Activated CD4-positive, alpha-beta T cell treated with anti-CD3 and anti-CD28 coated beads, Interleukin-2, amount 50 U/mL, for 24 hours (primary cell): Measurements from ENCODE around the gene SBSN.

Experiments used
- DNase-seq, 2 donors: peaks; one replicate each; pipeline ENCODE4 v3.0.0-alpha.2; 2020; ENCODE audit warnings: low read depth in 1 of 2, low spot score in 1 of 2

Gene SBSN

GRCh38 chr19:35555301-35556005 is 27.3 kb upstream of the SBSN start:
- DNase-seq: no peak

- DNase-seq: no peak
Observed at GRCh38 chr19:35554076-35554475, 26.0 kb upstream of the SBSN start.

- DNase-seq: no peak
Observed at GRCh38 chr19:35553385-35554000, 25.4 kb upstream of the SBSN start.

GRCh38 chr19:35552534-35553384 is 24.6 kb upstream of the SBSN start:
- DNase-seq: no peak

- no peak for DNase-seq
Observed at GRCh38 chr19:35551091-35551810, 23.1 kb upstream of the SBSN start.

GRCh38 chr19:35549879-35550523 is 21.9 kb upstream of the SBSN start:
- DNase-seq: no peak

DNA sequence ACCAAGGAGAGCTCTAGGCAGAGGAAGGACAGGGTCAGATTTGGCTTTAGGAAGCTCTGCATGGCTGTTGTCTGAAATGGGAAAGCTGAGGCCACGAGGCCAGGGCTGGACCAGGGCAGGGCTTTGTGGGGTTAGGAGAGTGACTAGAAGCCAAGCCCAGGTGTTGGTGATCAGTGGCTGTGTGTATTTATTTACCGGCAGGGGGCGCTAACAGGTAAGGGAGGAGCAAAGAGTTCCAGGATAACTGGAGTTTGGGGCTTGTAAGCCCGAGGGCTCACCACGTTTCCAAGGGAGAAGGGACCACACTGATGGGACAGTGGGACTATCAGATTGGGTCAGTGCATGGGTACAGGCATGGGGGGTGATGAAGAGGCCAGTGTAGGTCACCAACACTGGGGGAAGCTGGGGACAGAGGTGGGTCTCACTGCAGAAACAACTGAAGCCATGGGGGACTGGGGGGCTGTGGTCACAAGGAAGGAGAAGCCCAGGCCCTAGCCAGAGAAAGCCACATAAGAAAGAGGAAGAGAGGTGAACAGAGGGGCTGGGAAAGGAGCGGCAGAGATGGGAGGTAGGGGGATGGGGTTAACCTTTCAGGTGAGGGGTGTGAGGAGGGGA is 21.2 kb upstream of the SBSN start:
- peak; percentile 26 to 57 for DNase-seq

- no peak for DNase-seq
Observed at GRCh38 chr19:35546532-35546931, 18.4 kb upstream of the SBSN start.

DNA sequence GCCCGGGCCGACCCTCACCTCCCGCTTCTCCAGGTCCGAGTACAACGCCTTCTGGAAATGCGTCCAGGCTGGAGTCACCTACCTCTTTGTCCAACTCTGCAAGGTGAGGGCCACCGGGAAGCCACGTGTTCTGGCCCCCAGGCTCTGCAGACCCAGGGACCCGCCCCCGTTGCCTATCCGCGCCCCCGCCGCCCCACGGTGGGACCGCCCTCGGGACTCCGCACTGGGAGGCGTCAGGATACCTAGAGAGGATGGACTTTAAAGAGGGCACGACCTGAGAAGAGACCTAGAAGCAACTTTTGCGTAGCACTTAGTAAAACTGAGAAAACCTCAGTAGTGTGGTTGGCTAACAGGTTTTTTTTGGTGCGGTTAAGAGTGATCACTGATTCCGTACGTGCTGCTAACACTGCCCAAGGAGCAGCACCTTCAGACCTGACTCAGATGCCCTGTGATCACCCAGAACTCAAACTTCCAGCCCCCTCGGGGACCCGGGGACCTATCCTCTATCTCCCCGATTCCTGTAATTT is 17.8 kb upstream of the SBSN start:
- peak; percentile 40 to 59 for DNase-seq

DNA sequence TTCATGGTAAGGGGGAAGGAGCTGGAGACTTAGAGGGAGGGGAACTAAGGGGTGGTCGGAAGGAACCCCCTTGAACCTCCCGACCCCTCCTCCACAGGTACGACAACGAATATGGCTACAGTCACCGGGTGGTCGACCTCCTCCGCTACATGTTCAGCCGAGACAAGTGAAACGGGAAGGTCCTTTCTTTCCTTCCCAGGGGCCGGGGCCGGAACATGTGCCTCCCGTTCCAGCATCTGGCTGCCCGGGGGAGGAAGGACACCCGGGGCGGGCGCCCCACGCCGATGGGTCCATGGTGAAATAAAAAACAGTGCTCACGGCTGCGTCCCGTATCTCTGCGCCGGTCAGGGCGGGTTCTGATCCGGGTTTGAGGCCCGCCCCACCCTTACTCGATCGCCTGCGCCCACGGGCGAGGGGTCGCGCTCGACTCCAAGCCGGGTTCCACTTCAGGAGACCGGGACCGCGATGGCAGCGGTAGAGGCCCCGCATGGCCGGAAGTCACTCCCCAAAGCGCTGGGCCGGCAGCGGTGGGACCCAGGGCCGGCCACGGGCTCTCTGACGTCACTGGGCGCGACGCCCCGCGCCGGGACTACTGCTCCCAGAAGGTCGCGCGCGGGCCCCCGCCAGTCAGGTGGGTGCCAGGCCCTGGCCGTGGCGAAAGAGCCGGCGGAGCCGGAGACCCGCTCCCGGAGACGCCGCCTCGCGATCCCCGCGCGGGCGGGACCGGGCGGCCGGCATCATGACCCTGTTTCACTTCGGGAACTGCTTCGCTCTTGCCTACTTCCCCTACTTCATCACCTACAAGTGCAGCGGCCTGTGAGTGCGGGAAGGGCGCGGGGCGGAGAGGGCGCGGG is 17.1 kb upstream of the SBSN start, which contains the start of gene TMEM147:
Gene TMEM147 (plus strand): TSS at position 626 of the 854 bp plus-strand sequence. CDS start 114 bp downstream, at position 740.
- DNase-seq: peak; percentile 72 to 73

DNA sequence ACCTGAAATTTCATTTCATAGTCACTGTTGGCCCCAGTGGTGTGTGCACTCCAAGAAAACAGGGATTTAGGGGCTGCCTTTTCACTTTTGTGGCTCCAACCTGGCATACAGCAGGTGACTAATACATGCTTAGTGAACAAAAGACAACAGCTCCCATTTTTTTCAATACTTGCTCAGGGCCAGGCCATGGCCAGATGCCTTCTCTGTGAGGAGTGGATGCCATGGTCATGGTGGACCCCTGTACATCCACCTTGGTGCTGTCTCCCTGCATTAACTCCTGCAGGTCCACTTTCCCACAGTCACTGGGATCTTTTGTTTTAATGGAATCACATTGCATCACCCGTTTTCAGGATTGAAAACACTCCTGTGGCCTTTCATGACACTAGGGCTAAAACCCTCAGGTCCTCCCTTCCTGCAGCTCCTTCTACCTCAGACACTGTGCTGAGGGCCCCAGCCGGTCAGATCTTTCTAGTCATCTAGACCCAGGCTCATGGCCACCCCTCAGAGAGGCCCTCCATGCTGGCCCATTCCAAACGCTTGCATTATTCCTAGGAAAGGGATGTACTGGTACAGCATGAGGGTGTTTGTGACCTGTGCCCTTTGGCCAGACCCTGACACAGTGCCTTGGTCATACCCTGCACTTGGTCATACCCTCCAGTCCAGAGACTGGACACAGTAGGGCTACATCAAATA is 16.1 kb upstream of the SBSN start:
- DNase-seq: no peak

DNA sequence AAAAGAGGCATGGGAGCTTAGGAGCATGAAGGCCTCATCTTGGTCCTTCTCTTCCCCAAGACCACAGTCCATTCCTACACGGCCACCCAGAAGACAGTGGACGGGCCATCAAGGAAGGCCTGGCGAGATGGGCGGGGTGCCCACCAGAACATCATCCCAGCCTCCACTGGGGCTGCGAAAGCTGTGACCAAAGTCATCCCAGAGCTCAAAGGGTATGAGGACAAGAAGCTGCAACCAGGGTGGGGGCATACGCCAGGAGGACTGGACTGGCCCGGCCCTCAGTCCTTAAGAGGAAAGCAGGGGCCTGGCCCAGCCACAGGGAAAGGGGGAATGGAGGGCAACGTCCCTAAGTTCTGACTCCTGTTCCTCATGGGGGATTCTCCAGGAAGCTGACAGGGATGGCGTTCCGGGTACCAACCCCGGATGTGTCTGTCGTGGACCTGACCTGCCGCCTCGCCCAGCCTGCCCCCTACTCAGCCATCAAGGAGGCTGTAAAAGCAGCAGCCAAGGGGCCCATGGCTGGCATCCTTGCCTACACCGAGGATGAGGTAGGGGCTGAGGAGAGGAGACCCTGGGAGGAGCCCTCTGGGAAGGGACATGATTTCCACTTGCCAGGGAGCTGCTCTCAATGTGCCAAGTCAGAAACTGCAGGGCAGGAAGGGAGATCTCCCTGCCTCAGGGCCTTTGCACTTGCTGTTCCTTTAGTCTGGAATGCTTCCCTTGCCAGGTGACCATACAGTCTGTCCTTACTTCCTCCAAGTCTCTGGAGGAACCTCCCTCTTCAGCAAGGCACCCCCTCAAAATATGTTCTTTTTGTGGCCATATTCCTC is 15.4 kb upstream of the SBSN start:
- no peak for DNase-seq

- no peak for DNase-seq
Observed at GRCh38 chr19:35542209-35542608, 14.1 kb upstream of the SBSN start.

- DNase-seq: no peak
Observed at GRCh38 chr19:35540356-35540927, 12.3 kb upstream of the SBSN start.

- no peak for DNase-seq
Observed at GRCh38 chr19:35539850-35540249, 11.7 kb upstream of the SBSN start.

DNA sequence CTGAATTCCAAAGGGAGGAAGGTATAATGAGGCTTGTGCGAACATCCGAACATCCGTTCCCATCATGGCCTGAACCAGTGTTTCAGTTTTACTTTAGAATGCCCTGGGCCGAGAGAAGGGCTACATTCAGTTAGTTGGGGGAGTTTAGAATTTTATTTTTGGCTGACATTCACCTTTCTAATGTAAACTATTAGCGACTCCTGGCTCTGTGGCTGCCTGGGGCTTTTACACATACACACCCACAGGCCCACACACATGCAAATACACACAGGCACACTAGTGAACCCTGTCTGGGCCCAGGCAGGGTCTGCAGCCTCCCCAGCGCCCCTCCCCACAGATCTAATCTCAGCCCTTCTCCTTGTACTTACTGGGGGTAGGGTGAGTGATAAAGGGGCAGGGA is 11.2 kb upstream of the SBSN start:
- no peak for DNase-seq

DNA sequence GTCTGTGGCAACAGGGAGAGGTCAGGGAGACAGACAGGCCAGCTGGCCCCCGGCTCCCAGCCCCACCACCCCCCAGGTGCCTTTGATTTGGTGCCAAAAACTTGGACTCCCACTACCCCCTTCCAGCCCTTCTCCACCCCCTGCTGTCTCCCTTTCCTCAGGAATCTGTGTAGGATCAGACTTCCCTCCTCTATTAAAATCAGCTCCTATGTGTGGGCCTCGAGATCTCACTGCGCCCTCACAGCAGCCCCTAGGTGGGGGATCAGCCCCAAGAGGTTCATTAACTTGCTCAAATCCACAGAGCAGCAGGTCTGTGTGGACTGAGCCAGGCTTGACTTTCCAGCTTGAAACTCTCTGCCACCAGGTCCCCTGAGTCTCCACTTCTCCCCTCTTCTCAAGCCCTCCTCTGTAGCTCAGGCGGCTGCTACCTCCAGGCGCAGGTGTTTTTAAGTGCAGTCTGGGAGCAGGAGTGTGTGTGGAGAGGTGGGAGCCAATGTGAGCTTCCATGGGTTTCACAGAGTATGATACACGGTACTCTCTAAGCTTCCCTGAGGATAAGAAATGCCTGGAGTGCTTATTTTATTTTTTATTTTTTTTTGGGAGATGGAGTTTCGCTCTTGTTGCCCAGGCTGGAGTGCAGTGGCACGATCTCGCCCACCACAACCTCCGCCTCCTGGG is 6.8 kb upstream of the SBSN start:
- no peak for DNase-seq
